ENCODE data around the gene TSPOAP1.

The TSPOAP1 gene

DNA sequence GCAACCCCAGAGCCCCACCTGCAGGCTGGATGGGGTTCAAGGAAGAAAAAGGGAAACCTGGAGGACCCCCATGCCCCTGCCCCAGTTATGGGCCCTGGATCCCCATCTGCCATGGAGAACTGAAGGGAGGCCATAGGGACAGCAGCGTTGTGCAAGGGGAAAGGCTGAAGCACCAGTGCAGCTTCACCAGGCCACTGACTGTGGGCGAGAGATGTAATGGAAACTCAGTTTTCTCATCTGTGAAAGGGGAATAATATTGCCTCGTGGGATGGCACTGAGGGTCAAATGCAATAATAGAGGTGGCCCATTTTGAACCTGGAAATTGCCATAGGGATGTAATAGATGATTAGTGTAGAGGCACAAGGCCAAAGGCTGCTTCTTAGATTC, 9.9 kb upstream of the TSPOAP1 start:
- TF ChIP-seq TAF1 (IDR thresholded peaks at IDR 0.05; ENCODE audit: borderline replicate concordance, low read depth, low read length) = peak; percentile 28; the same call in 1 of the 2 replicates
- no peak for TF ChIP-seq POLR2AphosphoS5 (IDR thresholded peaks at IDR 0.05; ENCODE audit: low read depth, low read length)
- peak; percentile 48 for TF ChIP-seq POLR2A (IDR thresholded peaks at IDR 0.05; ENCODE audit: low read depth, low read length)
- FAIRE-seq (no peak), DNase-seq (ENCODE audit: insufficient read length) (no peak)

GRCh38 chr17:58337600-58338453, 9.2 kb upstream of the TSPOAP1 start:
- TF ChIP-seq POLR2AphosphoS5 (IDR thresholded peaks at IDR 0.05; ENCODE audit: low read depth, low read length) = peak; percentile 39
- TF ChIP-seq POLR2A (IDR thresholded peaks at IDR 0.05; ENCODE audit: low read depth, low read length) = peak; percentile 76
- TF ChIP-seq TAF1 (IDR thresholded peaks at IDR 0.05; ENCODE audit: borderline replicate concordance, low read depth, low read length) = peak; percentile 84; the same call in 1 of the 2 replicates
- peak; percentile 88 for FAIRE-seq
- DNase-seq (ENCODE audit: insufficient read length) = peak; percentile 68

- FAIRE-seq (no peak), DNase-seq (ENCODE audit: insufficient read length) (peak; percentile 19)
- no peak; the same call in 1 of the 2 replicates for TF ChIP-seq POLR2A (IDR thresholded peaks at IDR 0.05; ENCODE audit: low read depth, low read length)
- peak; percentile 94; the same call in 1 of the 2 replicates for TF ChIP-seq POLR2AphosphoS5 (IDR thresholded peaks at IDR 0.05; ENCODE audit: low read depth, low read length)
- no peak for TF ChIP-seq TAF1 (IDR thresholded peaks at IDR 0.05; ENCODE audit: borderline replicate concordance, low read depth, low read length)
These were observed 8.6 kb upstream of the TSPOAP1 start for GRCh38 chr17:58337210-58337599.

DNA sequence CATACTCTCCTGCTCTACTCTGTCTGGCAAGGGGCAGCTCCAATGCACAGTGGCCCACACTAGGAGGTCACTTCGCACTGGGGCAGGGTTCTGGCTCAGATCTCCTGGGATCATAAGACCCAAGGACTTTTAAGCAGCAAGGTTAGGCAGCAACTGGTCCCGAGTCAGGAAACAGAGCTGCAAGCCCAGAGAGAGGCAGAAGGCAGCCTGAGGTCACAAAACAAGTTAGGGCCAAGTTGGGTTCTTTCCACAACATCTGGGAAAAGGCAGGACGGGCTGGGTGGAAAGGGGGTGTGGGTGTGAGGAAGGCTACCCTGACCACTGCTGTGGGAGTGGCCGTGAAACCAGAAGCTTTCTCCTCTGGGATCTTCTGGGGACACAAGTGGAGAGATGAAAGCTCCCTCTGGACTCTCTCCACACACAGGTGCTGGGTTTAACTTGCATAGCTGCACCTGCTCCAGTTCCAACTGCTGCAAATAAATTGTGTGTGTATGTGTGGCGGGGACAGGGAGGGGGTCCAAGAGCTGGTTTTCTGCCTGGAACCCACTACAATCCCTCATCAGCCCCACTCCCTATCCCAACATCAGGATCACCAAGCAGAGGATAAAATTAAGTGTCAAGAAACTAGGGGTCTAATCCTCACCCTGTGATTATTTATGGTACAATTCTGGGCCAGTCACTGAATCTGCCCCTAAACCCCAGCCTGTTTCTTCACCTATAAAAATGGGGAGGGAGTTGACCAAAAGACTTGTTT, 8.0 kb upstream of the TSPOAP1 start:
- peak; percentile 22 for TF ChIP-seq POLR2A (IDR thresholded peaks at IDR 0.05; ENCODE audit: low read depth, low read length)
- TF ChIP-seq POLR2AphosphoS5 (IDR thresholded peaks at IDR 0.05; ENCODE audit: low read depth, low read length) = peak; percentile 55; the same call in 1 of the 2 replicates
- no peak for TF ChIP-seq TAF1 (IDR thresholded peaks at IDR 0.05; ENCODE audit: borderline replicate concordance, low read depth, low read length)
- peak; percentile 73 for FAIRE-seq
- peak; percentile 4 for DNase-seq (ENCODE audit: insufficient read length)

DNA sequence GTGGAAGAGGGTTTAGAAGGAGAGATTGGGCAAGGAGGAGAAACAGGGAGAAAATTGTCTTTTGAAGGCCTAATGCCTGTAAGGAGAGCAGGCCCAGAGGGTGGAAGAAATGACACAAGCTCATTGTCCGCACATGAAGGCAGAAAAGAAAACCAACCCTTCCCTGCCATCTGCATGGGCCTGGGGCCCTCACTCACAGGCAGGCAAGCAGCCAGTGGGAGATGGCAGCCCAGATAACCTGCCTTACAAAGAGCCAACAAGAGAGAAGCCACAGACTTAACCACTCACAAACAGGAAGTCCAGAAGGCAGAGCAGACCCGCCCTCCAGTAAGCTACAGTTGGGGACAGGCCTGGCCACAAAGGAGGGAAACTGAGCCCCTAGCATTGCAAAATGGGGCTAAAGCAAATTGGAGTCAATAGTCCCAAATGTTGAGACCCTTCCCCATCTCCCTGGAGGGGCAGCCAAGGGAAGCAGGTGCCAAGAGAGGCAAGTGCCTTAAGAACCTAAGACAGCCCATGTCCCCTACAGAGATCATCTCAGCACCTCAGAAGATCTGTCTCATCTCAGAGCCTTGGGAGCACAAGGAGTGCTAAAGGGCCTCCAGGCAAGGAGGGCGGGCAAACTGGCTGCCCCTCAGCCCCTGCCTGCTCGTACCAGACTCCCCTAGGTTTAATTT, 7.3 kb upstream of the TSPOAP1 start:
- FAIRE-seq = peak; percentile 79

DNA sequence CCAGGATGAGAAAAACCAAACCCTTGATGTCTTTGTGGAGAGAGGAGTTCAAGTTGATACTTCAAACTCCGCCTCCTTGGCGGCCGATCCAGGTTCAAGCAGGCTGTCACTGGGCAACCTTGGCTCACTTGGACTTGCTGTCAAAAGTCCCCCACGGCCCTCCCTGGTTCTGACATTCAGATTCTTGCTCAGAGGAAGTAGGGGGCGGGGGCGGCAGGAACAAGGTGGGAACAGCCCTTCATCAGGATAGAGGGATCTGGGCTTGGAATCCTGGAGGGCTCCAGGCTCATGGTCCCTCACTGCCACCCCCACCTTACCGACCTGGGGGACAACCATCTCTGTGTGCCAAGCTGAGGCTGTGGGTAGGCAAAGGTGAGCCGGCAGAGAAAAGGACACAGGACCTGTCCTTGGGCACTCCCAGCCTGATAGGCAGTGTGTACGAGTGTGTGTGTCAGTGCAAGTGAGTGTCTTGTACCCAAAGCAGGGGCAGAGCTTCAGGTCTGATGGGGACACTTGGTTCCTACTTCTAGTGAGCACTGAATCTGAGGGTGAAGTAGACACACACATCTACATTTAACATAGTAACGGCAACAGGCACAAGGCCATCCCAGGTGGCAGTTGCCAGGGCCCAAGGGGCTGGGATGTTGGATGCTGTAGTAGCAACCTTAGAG, 6.6 kb upstream of the TSPOAP1 start:
- DNase-seq (ENCODE audit: insufficient read length) (peak; percentile 16), FAIRE-seq (peak; percentile 71)
- TF ChIP-seq POLR2A (IDR thresholded peaks at IDR 0.05; ENCODE audit: low read depth, low read length) = no peak; the same call in 1 of the 2 replicates

More for the DNA sequence above, 7.3 kb upstream of the TSPOAP1 start:
- TF ChIP-seq POLR2AphosphoS5 (IDR thresholded peaks at IDR 0.05; ENCODE audit: low read depth, low read length) (peak; percentile 51), POLR2A (IDR thresholded peaks at IDR 0.05; ENCODE audit: low read depth, low read length) (peak; percentile 85), TAF1 (IDR thresholded peaks at IDR 0.05; ENCODE audit: borderline replicate concordance, low read depth, low read length) (no peak; the same call in 1 of the 2 replicates)
- peak; percentile 44 for DNase-seq (ENCODE audit: insufficient read length)

GRCh38 chr17:58334661-58335060, 6.1 kb upstream of the TSPOAP1 start:
- TF ChIP-seq TAF1 (IDR thresholded peaks at IDR 0.05; ENCODE audit: borderline replicate concordance, low read depth, low read length) (no peak), POLR2A (IDR thresholded peaks at IDR 0.05; ENCODE audit: low read depth, low read length) (peak; percentile 51), POLR2AphosphoS5 (IDR thresholded peaks at IDR 0.05; ENCODE audit: low read depth, low read length) (no peak)
- FAIRE-seq (peak; percentile 70), DNase-seq (ENCODE audit: insufficient read length) (no peak)

- DNase-seq (ENCODE audit: insufficient read length) (no peak), FAIRE-seq (no peak)
- TF ChIP-seq POLR2AphosphoS5 (IDR thresholded peaks at IDR 0.05; ENCODE audit: low read depth, low read length) = no peak
These were observed 5.7 kb upstream of the TSPOAP1 start for GRCh38 chr17:58334256-58334655.

DNA sequence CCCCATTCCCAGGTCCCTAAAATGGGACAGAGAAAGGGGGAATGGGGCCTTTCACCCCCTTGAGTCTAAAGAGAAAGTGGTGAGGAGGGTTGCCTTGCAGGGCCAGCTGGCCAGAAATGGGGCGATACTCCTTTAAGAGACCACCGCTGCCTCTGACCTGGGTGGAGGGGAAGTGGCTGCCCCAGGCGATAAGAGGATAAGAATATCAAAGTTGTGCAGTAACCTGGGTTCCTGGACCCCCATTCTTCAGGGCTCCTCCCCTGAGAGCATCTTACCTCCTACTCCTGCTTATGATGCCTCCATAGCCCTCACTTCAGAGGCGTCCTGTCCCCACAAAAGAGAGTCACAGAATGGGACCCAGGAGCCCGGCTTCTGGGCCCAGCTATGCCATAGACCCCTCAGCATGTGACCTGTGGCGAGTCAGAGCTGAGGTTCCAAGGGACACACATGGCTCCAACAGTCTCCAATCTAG, 5.2 kb upstream of the TSPOAP1 start:
- peak; percentile 2 for DNase-seq (ENCODE audit: insufficient read length)
- FAIRE-seq = no peak
- TF ChIP-seq POLR2A (IDR thresholded peaks at IDR 0.05; ENCODE audit: low read depth, low read length) (peak; percentile 46; the same call in 1 of the 2 replicates), TAF1 (IDR thresholded peaks at IDR 0.05; ENCODE audit: borderline replicate concordance, low read depth, low read length) (no peak)

DNA sequence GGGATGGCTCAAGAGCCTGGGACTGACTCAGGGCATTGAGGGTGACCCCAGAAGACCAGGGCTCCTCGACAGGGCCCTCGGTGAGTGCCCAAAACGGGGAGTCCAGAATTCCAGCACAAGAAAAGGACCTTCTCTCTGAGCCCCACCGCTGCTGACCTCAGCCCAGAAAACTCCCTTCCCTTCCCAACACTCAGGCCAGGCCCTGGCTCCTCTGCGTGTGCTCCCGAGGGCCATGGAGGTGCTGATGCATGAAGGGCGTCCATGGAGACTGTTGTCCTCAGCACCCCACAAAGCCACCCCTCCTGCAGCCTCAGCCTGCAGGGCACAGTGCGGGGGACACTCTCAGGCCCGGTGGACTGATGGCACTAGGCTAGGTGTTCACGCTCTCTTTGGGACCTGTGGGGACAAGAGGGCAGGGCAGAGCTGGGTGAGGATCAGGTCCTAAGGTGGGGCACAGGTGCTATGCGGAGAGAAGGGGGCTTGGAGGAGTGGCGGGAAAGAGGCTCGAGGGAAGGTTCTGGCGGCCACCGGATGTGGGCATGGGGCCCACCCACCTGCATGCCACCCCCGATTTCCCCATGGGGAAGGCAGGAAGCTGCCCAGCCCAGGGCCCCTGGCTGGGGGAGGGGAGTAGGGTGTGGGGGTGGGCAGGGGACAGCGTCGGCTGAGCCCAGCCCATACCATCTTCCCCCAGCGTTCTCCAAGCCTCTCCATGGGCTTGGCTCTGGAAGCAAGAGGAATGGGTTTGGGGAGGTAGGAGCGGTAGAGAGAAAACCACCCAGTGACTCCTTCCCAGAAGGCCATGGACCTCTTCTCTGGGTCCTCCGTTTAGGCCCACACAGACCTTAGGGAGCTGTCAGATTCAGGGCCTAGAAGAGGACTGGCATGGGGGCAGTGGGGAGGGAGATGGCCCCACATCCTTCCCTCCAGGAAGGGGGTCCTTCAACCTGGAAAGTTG, 4.5 kb upstream of the TSPOAP1 start:
- TF ChIP-seq POLR2AphosphoS5 (IDR thresholded peaks at IDR 0.05; ENCODE audit: low read depth, low read length) (peak; percentile 78), TAF1 (IDR thresholded peaks at IDR 0.05; ENCODE audit: borderline replicate concordance, low read depth, low read length) (no peak), POLR2A (IDR thresholded peaks at IDR 0.05; ENCODE audit: low read depth, low read length) (0 out of 2 replicates have a peak, but pooled peaks have one; percentile 19)
- FAIRE-seq = peak; percentile 80
- peak; percentile 29 for DNase-seq (ENCODE audit: insufficient read length)

Measured in GM12892 (cell line).